ENCODE measurements around the gene CSTB. TPM values are rescaled to one million over a fixed set of nuclear protein-coding genes. Genes with fewer than 3 reads are reported as not detected.

Gene CSTB
- total and polyA plus RNA-seq, 8 donors: 0.58 to 403 (median 25.5) TPM

GRCh38 chr21:43792406-43792805 lies 16.3 kb upstream of the CSTB start:
- Histone ChIP-seq H3K4me3 (no peak overlapping the region), H3K36me3 (peaks cover 32 to 65% (median 62%) of the 10 kb centered on the region in 4 donors), H3K27ac (no peak overlapping the region), H3K9me3 (no peaks in the 10 kb centered on the region), H3K27me3 (no peaks in the 10 kb centered on the region), H3K4me1 (peaks cover 10 to 31% (median 25%) of the 10 kb centered on the region in 4 donors)
- TF ChIP-seq POLR2AphosphoS5 (IDR thresholded peaks at IDR 0.05): no peak
- TF ChIP-seq POLR2A (IDR thresholded peaks at IDR 0.05): no peak
- no peak for TF ChIP-seq CTCF (IDR thresholded peaks at IDR 0.05)
- TF ChIP-seq EP300 (IDR thresholded peaks at IDR 0.05): no peak
- intact Hi-C loops (cut with DNase I; ENCODE audit: low total_unique reads): no loop called here
- 90 to 94% (median 92%) methylated on average over 8 of the region's 8 CpGs for WGBS, 5 donors
- DNase-seq: no peak

GRCh38 chr21:43790010-43790524 lies 14.0 kb upstream of the CSTB start:
- Histone ChIP-seq H3K4me1 (peaks cover 10 to 31% (median 25%) of the 10 kb centered on the region in 4 donors), H3K27ac (peak overlapping the region in 4 of 5 donors; percentile 79 to 90 (median 86)), H3K27me3 (no peaks in the 10 kb centered on the region), H3K4me3 (peak overlapping the region; percentile 90 to 98 (median 98)), H3K36me3 (peaks cover 10 to 41% (median 38%) of the 10 kb centered on the region in 4 donors), H3K9me3 (no peaks in the 10 kb centered on the region)
- intact Hi-C loops (cut with DNase I; ENCODE audit: low total_unique reads): no loop called here
- no peak for DNase-seq
- WGBS, 5 donors: 7 to 14% (median 9%) methylated on average over 13 of the region's 13 CpGs
- TF ChIP-seq EP300 (IDR thresholded peaks at IDR 0.05) (no peak), CTCF (IDR thresholded peaks at IDR 0.05) (no peak), POLR2A (IDR thresholded peaks at IDR 0.05) (no peak), POLR2AphosphoS5 (IDR thresholded peaks at IDR 0.05) (no peak)

GRCh38 chr21:43789276-43790009 lies 13.3 kb upstream of the CSTB start, which contains the start of gene RRP1:
TSS of gene RRP1 (plus strand) at chr21:43789577. CDS start at chr21:43789630, 53 bp downstream.
- Histone ChIP-seq H3K4me1 (peaks cover 10 to 31% (median 25%) of the 10 kb centered on the region in 4 donors), H3K36me3 (peaks cover 7 to 35% (median 32%) of the 10 kb centered on the region in 4 donors), H3K4me3 (peak within 1 kb of the TSS; percentile 90 to 98 (median 98)), H3K27ac (peak within 1 kb of the TSS; percentile 79 to 94 (median 88)), H3K9me3 (no peaks in the 10 kb centered on the region), H3K27me3 (no peaks in the 10 kb centered on the region)
- 0 to 1% (median 0%) methylated on average over 20 to 83 of the region's 83 CpGs for WGBS, 5 donors
- intact Hi-C loops (cut with DNase I; ENCODE audit: low total_unique reads): no loop called here
- DNase-seq: peak; percentile 95 to 97
- TF ChIP-seq POLR2AphosphoS5 (IDR thresholded peaks at IDR 0.05) (peak; percentile 79 to 95 (median 80)), CTCF (IDR thresholded peaks at IDR 0.05) (peak in 5 of 7 experiments; percentile 72 to 100 (median 100)), EP300 (IDR thresholded peaks at IDR 0.05) (no peak), POLR2A (IDR thresholded peaks at IDR 0.05) (no peak)

- peaks cover 10 to 41% (median 25%) of the 10 kb centered on the region in 4 donors for H3K4me1 ChIP-seq
- no peak for DNase-seq
- peaks cover 0 to 10% (median 7%) of the 10 kb centered on the region in 4 donors for H3K36me3 ChIP-seq
- intact Hi-C loops (cut with DNase I; ENCODE audit: low total_unique reads): no loop called here
- 89 to 97% (median 93%) methylated on average over 38 of the region's 38 CpGs for WGBS, 5 donors
- H3K27me3 ChIP-seq: no peaks in the 10 kb centered on the region
- H3K4me3 ChIP-seq: no peak overlapping the region
- no peaks in the 10 kb centered on the region for H3K9me3 ChIP-seq
- H3K27ac ChIP-seq: no peak overlapping the region
- TF ChIP-seq POLR2AphosphoS5 (IDR thresholded peaks at IDR 0.05): no peak
- TF ChIP-seq POLR2A (IDR thresholded peaks at IDR 0.05): no peak
- no peak for TF ChIP-seq CTCF (IDR thresholded peaks at IDR 0.05)
- no peak for TF ChIP-seq EP300 (IDR thresholded peaks at IDR 0.05)
These were observed 10.8 kb upstream of the CSTB start for GRCh38 chr21:43786807-43787440.

Measured in stomach (tissue), 9 donors.